ENCODE results near the gene TIMM10. TPM values are rescaled to one million over a fixed set of nuclear protein-coding genes. Genes with fewer than 3 reads are reported as not detected.
A peak's percentile ranks its signal among the peaks of the same experiment; 100 is the strongest.

The TIMM10 gene
- total RNA-seq, 2 experiments from 2014 or later: 131 to 136 TPM

- no peaks in the 10 kb centered on the region for H3K27me3 Mint-ChIP-seq (ENCODE audit: low read depth)
- no peak for DNase-seq
- H3K36me3 Mint-ChIP-seq (ENCODE audit: low read depth): peaks cover 46% of the 10 kb centered on the region
- intact Hi-C loops (cut with micrococcal nuclease): no loop called here
- H3K4me3 Mint-ChIP-seq: no peak overlapping the region
- CTCF ChIA-PET: interaction anchor here (0.6 to 1.9 kb wide), 4 partner anchors 16 to 98 kb away, joined by 3 to 4 read pairs (median 3); no protein-coding TSS in a partner anchor
- no peak overlapping the region for H3K27ac Mint-ChIP-seq
- H3K9me3 Mint-ChIP-seq: no peaks in the 10 kb centered on the region
- H3K4me1 Mint-ChIP-seq (ENCODE audit: low read depth): no peaks in the 10 kb centered on the region
These were observed 24.8 kb upstream of the TIMM10 start for GRCh38 chr11:57555393-57555792.

GRCh38 chr11:57552479-57552878, 21.9 kb upstream of the TIMM10 start:
- Mint-ChIP-seq H3K27ac (no peak overlapping the region), H3K9me3 (no peaks in the 10 kb centered on the region), H3K36me3 (ENCODE audit: low read depth) (peaks cover 56% of the 10 kb centered on the region), H3K4me1 (ENCODE audit: low read depth) (peaks cover 11% of the 10 kb centered on the region), H3K4me3 (no peak overlapping the region), H3K27me3 (ENCODE audit: low read depth) (no peaks in the 10 kb centered on the region)
- CTCF ChIA-PET: interaction anchor here (0.5 to 1.1 kb wide), 2 partner anchors 59 to 89 kb away, joined by 3 read pairs; no protein-coding TSS in a partner anchor
- intact Hi-C loops (cut with micrococcal nuclease): no loop called here
- no peak for DNase-seq

GRCh38 chr11:57551941-57552340, 21.4 kb upstream of the TIMM10 start:
- H3K4me3 Mint-ChIP-seq: no peak overlapping the region
- DNase-seq: no peak
- intact Hi-C loops (cut with micrococcal nuclease): no loop called here
- peaks cover 55% of the 10 kb centered on the region for H3K36me3 Mint-ChIP-seq (ENCODE audit: low read depth)
- H3K9me3 Mint-ChIP-seq: no peaks in the 10 kb centered on the region
- no peaks in the 10 kb centered on the region for H3K27me3 Mint-ChIP-seq (ENCODE audit: low read depth)
- H3K27ac Mint-ChIP-seq: no peak overlapping the region
- CTCF ChIA-PET: interaction anchor here (0.5 to 2.3 kb wide), 3 partner anchors 26 to 89 kb away, joined by 3 to 5 read pairs (median 3); no protein-coding TSS in a partner anchor
- peaks cover 15% of the 10 kb centered on the region for H3K4me1 Mint-ChIP-seq (ENCODE audit: low read depth)

GRCh38 chr11:57549983-57550382, 19.4 kb upstream of the TIMM10 start:
- Mint-ChIP-seq H3K9me3 (no peaks in the 10 kb centered on the region), H3K4me3 (no peak overlapping the region), H3K27me3 (ENCODE audit: low read depth) (no peaks in the 10 kb centered on the region), H3K36me3 (ENCODE audit: low read depth) (peaks cover 45% of the 10 kb centered on the region), H3K27ac (no peak overlapping the region), H3K4me1 (ENCODE audit: low read depth) (peaks cover 15% of the 10 kb centered on the region)
- intact Hi-C loops (cut with micrococcal nuclease): no loop called here
- CTCF ChIA-PET: interaction anchor here (2.3 kb wide), 1 partner anchor 24 kb away, joined by 5 read pairs; no protein-coding TSS in a partner anchor
- no peak for DNase-seq

GRCh38 chr11:57547854-57548377, 17.4 kb upstream of the TIMM10 start:
- Mint-ChIP-seq H3K36me3 (ENCODE audit: low read depth) (peaks cover 32% of the 10 kb centered on the region), H3K4me3 (no peak overlapping the region), H3K27ac (peak overlapping the region; percentile 50), H3K9me3 (no peaks in the 10 kb centered on the region), H3K4me1 (ENCODE audit: low read depth) (peaks cover 15% of the 10 kb centered on the region), H3K27me3 (ENCODE audit: low read depth) (no peaks in the 10 kb centered on the region)
- DNase-seq: peak; percentile 14
- CTCF ChIA-PET: interaction anchor here (0.7 to 1.5 kb wide), 5 partner anchors 13 to 247 kb away, joined by 3 to 4 read pairs (median 3); no protein-coding TSS in a partner anchor
- intact Hi-C loops (cut with micrococcal nuclease): no loop called here

- Mint-ChIP-seq H3K4me3 (no peak overlapping the region), H3K9me3 (no peaks in the 10 kb centered on the region), H3K36me3 (ENCODE audit: low read depth) (peaks cover 27% of the 10 kb centered on the region), H3K27me3 (ENCODE audit: low read depth) (no peaks in the 10 kb centered on the region), H3K27ac (peak overlapping the region; percentile 75), H3K4me1 (ENCODE audit: low read depth) (peaks cover 15% of the 10 kb centered on the region)
- DNase-seq: no peak
- intact Hi-C loops (cut with micrococcal nuclease): no loop called here
- CTCF ChIA-PET: interaction anchor here (0.8 to 1.2 kb wide), 4 partner anchors 12 to 90 kb away, joined by 3 to 4 read pairs (median 3); no protein-coding TSS in a partner anchor
These were observed 16.4 kb upstream of the TIMM10 start for GRCh38 chr11:57546869-57547475.

GRCh38 chr11:57546451-57546850, 15.9 kb upstream of the TIMM10 start:
- CTCF ChIA-PET: interaction anchor here (0.8 to 1.2 kb wide), 3 partner anchors 12 to 53 kb away, joined by 3 to 4 read pairs (median 3); no protein-coding TSS in a partner anchor
- Mint-ChIP-seq H3K27ac (no peak overlapping the region), H3K4me3 (no peak overlapping the region), H3K27me3 (ENCODE audit: low read depth) (no peaks in the 10 kb centered on the region), H3K4me1 (ENCODE audit: low read depth) (peaks cover 15% of the 10 kb centered on the region), H3K9me3 (no peaks in the 10 kb centered on the region), H3K36me3 (ENCODE audit: low read depth) (peaks cover 24% of the 10 kb centered on the region)
- no peak for DNase-seq
- intact Hi-C loops (cut with micrococcal nuclease): no loop called here

GRCh38 chr11:57545883-57546282, 15.3 kb upstream of the TIMM10 start:
- Mint-ChIP-seq H3K27me3 (ENCODE audit: low read depth) (no peaks in the 10 kb centered on the region), H3K4me3 (no peak overlapping the region), H3K4me1 (ENCODE audit: low read depth) (peaks cover 15% of the 10 kb centered on the region), H3K27ac (no peak overlapping the region), H3K9me3 (no peaks in the 10 kb centered on the region), H3K36me3 (ENCODE audit: low read depth) (peaks cover 24% of the 10 kb centered on the region)
- no peak for DNase-seq
- intact Hi-C loops (cut with micrococcal nuclease): no loop called here
- CTCF ChIA-PET: no interaction called here

- no peak overlapping the region for H3K4me3 Mint-ChIP-seq
- H3K9me3 Mint-ChIP-seq: no peaks in the 10 kb centered on the region
- no peaks in the 10 kb centered on the region for H3K27me3 Mint-ChIP-seq (ENCODE audit: low read depth)
- no peak overlapping the region for H3K27ac Mint-ChIP-seq
- peaks cover 15% of the 10 kb centered on the region for H3K4me1 Mint-ChIP-seq (ENCODE audit: low read depth)
- CTCF ChIA-PET: interaction anchor here (1.0 to 1.3 kb wide), 2 partner anchors 24 to 100 kb away, joined by 3 to 4 read pairs; no protein-coding TSS in a partner anchor
- DNase-seq: no peak
- H3K36me3 Mint-ChIP-seq (ENCODE audit: low read depth): peaks cover 21% of the 10 kb centered on the region
- intact Hi-C loops (cut with micrococcal nuclease): no loop called here
These were observed 14.0 kb upstream of the TIMM10 start for GRCh38 chr11:57544566-57544965.

- H3K9me3 Mint-ChIP-seq: no peaks in the 10 kb centered on the region
These were observed 13.0 kb upstream of the TIMM10 start for GRCh38 chr11:57543593-57543992.

GRCh38 chr11:57542582-57542981, 12.0 kb upstream of the TIMM10 start:
- no peak overlapping the region for H3K4me3 Mint-ChIP-seq
- H3K9me3 Mint-ChIP-seq: no peaks in the 10 kb centered on the region
- intact Hi-C loops (cut with micrococcal nuclease): no loop called here
- peaks cover 5% of the 10 kb centered on the region for H3K4me1 Mint-ChIP-seq (ENCODE audit: low read depth)
- H3K27me3 Mint-ChIP-seq (ENCODE audit: low read depth): no peaks in the 10 kb centered on the region
- H3K27ac Mint-ChIP-seq: no peak overlapping the region
- peaks cover 11% of the 10 kb centered on the region for H3K36me3 Mint-ChIP-seq (ENCODE audit: low read depth)
- no peak for DNase-seq
- CTCF ChIA-PET: interaction anchor here (1.1 kb wide), 1 partner anchor 94 kb away, joined by 3 read pairs; no protein-coding TSS in a partner anchor

More at GRCh38 chr11:57543593-57543992, 13.0 kb upstream of the TIMM10 start:
- no peak overlapping the region for H3K27ac Mint-ChIP-seq
- peaks cover 14% of the 10 kb centered on the region for H3K4me1 Mint-ChIP-seq (ENCODE audit: low read depth)
- intact Hi-C loops (cut with micrococcal nuclease): no loop called here
- H3K36me3 Mint-ChIP-seq (ENCODE audit: low read depth): peaks cover 16% of the 10 kb centered on the region
- CTCF ChIA-PET: interaction anchor here (0.9 to 1.5 kb wide), 3 partner anchors 17 to 50 kb away, joined by 3 to 4 read pairs (median 4); no protein-coding TSS in a partner anchor
- H3K27me3 Mint-ChIP-seq (ENCODE audit: low read depth): no peaks in the 10 kb centered on the region
- no peak overlapping the region for H3K4me3 Mint-ChIP-seq
- DNase-seq: no peak

- peaks cover 8% of the 10 kb centered on the region for H3K36me3 Mint-ChIP-seq (ENCODE audit: low read depth)
- CTCF ChIA-PET: no interaction called here
- intact Hi-C loops (cut with micrococcal nuclease): no loop called here
- no peaks in the 10 kb centered on the region for H3K9me3 Mint-ChIP-seq
- DNase-seq: no peak
- no peak overlapping the region for H3K27ac Mint-ChIP-seq
- no peak overlapping the region for H3K4me3 Mint-ChIP-seq
- H3K27me3 Mint-ChIP-seq (ENCODE audit: low read depth): no peaks in the 10 kb centered on the region
- H3K4me1 Mint-ChIP-seq (ENCODE audit: low read depth): no peaks in the 10 kb centered on the region
These were observed 10.6 kb upstream of the TIMM10 start for GRCh38 chr11:57541169-57541568.
